GM19193 (cell line): ENCODE results near the gene CSTB.

Experiments
- POLR2A ChIP-seq: IDR thresholded peaks from 4 replicates; pipeline ENCODE4 v1.6.1; 2011; ENCODE audit not compliant: insufficient read depth, insufficient read length; ENCODE audit errors: extremely low read depth

Gene CSTB

GRCh38 chr21:43783098-43783700 lies 7.1 kb upstream of the CSTB start:
- no peak for TF ChIP-seq POLR2A

GRCh38 chr21:43782431-43783097 lies 6.5 kb upstream of the CSTB start:
- TF ChIP-seq POLR2A, result no peak

DNA sequence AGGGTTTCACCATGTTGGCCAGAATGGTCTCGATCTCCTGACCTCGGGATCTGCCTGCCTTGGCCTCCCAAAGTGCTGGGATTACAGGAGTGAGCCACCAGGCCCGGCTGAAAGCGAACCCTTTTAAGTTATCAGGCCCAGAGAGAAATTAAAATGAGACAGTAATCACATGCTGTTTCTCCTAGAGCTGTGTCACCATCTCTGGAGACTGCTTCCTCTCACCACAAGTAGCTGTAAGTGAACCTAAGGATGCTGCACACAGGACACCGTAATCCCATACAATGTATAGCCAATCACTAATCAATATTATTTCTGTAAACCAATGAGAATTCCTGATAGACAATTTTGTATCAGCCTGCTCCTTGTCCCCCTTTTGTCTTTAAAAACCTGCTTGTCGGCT lies 5.7 kb upstream of the CSTB start:
- TF ChIP-seq POLR2A, result no peak

- TF ChIP-seq POLR2A, result no peak
Observed at GRCh38 chr21:43779660-43780059, 3.6 kb upstream of the CSTB start.

DNA sequence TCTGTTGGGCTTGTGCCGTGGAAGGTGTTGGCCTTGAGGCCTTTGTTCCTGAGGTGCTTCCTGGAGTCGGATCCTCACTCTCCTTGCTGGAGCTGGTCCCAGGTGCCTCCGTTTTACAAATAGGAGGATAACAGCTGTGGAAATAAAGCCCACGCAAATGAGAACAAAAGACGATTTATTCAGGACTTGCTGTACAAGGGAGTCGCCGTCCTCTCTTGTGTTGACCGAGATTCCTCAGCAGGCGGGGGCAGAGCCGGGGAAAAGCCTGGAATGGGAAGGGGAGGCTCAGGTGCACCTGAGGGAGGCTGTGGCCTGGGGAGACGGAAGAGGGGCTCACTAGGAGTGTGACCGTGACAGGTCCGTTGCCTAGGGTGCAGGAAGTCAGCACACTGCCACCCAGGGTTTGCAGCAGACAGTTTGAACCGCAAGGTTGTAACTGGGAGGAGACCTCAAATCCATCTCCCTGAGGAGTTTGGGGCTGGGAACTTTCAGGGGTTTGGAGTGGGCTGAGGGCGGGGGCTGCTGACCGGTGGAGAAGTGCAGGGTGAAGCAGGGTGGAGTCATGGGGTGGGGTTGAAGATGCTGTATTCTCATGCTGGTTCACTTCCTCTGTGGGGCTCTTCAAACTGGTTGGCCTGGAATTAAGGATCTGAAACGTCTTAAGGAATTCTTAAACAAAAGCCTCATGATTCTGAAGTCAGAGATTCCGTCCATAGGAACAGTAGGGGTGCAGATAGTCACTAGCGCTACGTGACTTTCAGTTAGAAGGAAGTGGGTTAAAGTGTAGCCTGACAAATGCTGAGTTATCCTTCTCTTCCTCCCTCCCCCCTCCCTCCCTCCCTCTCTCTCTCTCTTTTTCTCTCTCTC lies 2.6 kb upstream of the CSTB start:
- no peak for TF ChIP-seq POLR2A

GRCh38 chr21:43777953-43778352 lies 1.8 kb upstream of the CSTB start:
- TF ChIP-seq POLR2A, result no peak

- TF ChIP-seq POLR2A, result no peak
Observed at GRCh38 chr21:43775190-43775589, 918 bp downstream of the CSTB start.

GRCh38 chr21:43774163-43774562 lies 1.9 kb downstream of the CSTB start:
- no peak for TF ChIP-seq POLR2A

DNA sequence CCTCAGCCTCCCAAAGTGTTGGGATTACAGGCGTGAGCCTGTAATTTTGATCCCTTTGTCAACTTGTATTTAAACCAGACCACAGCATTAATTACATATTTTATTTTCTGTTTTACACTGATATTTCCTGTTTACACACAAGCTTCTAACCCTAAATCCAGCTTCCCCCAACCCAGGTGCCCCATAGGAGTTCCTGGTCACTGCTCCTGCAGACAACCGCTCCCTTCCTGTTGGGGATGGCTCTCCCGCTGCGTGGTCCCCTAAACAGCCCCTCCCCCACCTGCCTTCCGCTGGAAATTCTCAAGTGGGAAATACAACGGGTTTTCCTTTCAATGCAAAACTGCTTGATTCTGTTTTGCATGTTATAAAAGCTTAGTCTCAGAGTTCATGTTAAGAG lies 3.7 kb downstream of the CSTB start:
- no peak for TF ChIP-seq POLR2A

DNA sequence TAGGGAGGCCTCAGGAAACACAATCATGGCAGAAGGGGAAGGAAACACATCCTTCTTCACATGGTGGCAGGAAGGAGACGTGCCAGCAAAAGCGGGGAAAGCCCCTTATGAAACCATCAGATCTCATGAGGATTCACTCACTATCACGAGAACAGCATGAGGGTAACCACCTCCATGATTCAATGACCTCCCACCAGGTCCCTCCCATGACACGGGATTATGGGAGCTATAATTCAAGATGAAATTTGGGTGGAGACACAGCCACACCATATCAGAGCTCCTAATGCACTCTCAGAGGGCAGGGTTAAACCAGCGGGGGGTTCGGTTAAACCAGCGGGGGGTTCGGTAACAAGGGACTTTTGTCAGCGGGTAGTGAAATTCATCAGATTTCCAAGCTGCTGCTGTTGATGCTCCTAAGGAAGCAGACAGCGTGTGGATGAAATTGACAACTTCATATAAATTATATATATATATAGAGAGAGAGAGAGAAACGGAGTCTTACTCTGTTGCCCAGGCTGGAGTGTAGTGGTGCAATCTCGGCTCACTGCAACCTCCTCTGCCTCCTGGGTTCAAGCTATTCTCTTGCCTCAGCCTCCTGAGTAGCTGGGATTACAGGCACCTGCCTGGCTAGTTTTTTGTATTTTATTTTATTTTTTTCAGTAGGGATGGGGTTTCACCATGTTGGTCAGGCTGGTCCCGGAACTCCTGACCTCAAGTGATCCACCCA lies 4.2 kb downstream of the CSTB start:
- no peak for TF ChIP-seq POLR2A

DNA sequence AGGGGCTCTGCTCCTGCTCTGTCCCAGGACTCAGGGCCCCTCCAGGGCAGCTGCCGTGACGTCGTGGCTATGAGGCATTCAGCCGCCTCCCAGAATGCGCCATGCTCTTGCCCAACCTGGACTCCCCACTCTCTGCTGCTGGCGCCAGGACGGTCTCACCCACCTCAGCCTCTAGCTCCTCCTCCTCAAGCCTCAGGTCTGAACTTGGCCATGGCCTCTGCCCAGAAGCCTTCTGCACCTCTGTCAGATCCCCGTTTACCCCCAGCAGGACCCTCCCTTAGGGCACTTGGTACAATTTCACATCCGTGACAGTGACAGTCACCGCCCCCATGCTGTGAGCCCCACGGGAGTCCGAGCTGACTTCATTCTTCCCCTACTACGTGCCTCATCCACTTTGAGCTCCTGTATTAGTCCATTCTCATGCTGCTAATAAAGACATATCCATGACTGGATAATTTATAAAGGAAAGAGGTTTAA lies 4.9 kb downstream of the CSTB start:
- no peak for TF ChIP-seq POLR2A

DNA sequence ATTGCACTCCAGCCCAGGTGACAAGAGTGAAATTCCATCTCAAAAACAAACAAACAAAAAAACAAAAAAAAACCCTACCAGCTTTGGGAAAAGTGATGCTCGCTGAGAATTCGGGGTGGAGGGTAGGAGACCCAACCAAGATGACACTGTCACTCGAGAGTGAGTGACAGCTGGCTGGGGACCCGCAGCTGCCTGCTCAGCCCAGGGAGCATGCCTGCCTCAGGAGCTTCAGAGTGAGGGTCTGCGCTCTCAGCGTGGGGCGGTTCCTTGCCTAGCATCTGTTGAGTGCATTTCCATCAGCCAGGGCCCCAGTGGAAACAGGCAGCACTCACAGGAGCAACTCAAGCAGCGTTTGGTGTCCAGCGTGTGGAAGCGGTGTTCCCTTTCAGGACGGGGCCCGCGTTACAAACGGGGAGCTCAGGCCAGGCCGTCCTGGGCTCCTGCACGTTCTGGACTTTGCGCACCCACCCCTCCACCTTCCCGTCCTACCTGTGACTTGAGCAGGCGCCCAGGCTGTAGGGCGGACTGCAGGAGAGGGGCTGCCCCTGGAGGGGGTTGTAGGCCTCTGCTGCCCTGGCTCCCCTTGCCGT lies 5.9 kb downstream of the CSTB start:
- TF ChIP-seq POLR2A, result no peak

- TF ChIP-seq POLR2A, result no peak
Observed at GRCh38 chr21:43769325-43769958, 6.7 kb downstream of the CSTB start.

DNA sequence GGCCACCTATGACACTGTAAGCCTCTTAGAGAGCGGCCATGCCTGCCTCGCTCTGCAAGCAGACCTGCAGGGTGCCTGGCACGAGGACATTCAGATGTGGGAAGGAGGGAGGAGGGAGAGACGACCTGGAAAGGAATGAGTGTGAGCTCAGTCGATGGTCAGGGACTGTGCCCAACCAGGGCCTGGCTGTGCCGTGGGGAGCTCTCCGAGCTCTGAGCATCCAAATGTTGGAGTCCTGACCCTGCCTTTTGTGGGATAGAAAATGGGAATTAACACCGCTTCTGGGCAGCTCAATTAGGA lies 7.3 kb downstream of the CSTB start:
- no peak for TF ChIP-seq POLR2A
